Measurements from ENCODE around the gene ATP5PD.

The ATP5PD gene

GRCh38 chr17:75093548-75094158, 46.9 kb upstream of the ATP5PD start:
- no peak overlapping the region for H2AFZ ChIP-seq (ENCODE audit: low read depth, low read length)
- no peak overlapping the region for H3K4me2 ChIP-seq (ENCODE audit: low read length)
- H3K27me3 ChIP-seq (ENCODE audit: low read depth, low read length): no peaks in the 10 kb centered on the region
- no peaks in the 10 kb centered on the region for H3K9me3 ChIP-seq (ENCODE audit: insufficient read depth, low read length)
- H3K36me3 ChIP-seq (replicated peaks; ENCODE audit: low read depth, low read length): no peaks in the 10 kb centered on the region
- no peak overlapping the region for H3K9ac ChIP-seq (ENCODE audit: low read length)
- no peak overlapping the region for H3K27ac ChIP-seq (ENCODE audit: low read length)
- H3K79me2 ChIP-seq (ENCODE audit: low read length): no peaks in the 10 kb centered on the region
- TF ChIP-seq EZH2phosphoT487 (IDR thresholded peaks at IDR 0.05; ENCODE audit: low read depth) (no peak), CTCF (IDR thresholded peaks at IDR 0.05; ENCODE audit: low read depth, low read length) (no peak)
- H3K4me1 ChIP-seq (ENCODE audit: low read length): peaks cover 2% of the 10 kb centered on the region; the same call in 1 of the 2 replicates
- H4K20me1 ChIP-seq (ENCODE audit: insufficient read depth, low read length): no peaks in the 10 kb centered on the region
- no peak overlapping the region for H3K4me3 ChIP-seq (ENCODE audit: low read length)

- no peak overlapping the region for H3K9ac ChIP-seq (ENCODE audit: low read length)
- no peaks in the 10 kb centered on the region for H4K20me1 ChIP-seq (ENCODE audit: insufficient read depth, low read length)
- no peak overlapping the region for H3K4me2 ChIP-seq (ENCODE audit: low read length)
- no peaks in the 10 kb centered on the region for H3K9me3 ChIP-seq (ENCODE audit: insufficient read depth, low read length)
- no peaks in the 10 kb centered on the region for H3K27me3 ChIP-seq (ENCODE audit: low read depth, low read length)
- TF ChIP-seq EZH2phosphoT487 (IDR thresholded peaks at IDR 0.05; ENCODE audit: low read depth) (no peak), CTCF (IDR thresholded peaks at IDR 0.05; ENCODE audit: low read depth, low read length) (no peak)
- no peaks in the 10 kb centered on the region for H3K79me2 ChIP-seq (ENCODE audit: low read length)
- H3K4me3 ChIP-seq (ENCODE audit: low read length): no peak overlapping the region
- H3K27ac ChIP-seq (ENCODE audit: low read length): no peak overlapping the region
- H3K36me3 ChIP-seq (replicated peaks; ENCODE audit: low read depth, low read length): no peaks in the 10 kb centered on the region
- H3K4me1 ChIP-seq (ENCODE audit: low read length): peaks cover 11% of the 10 kb centered on the region; the same call in 1 of the 2 replicates
- no peak overlapping the region for H2AFZ ChIP-seq (ENCODE audit: low read depth, low read length)
These were observed 45.1 kb upstream of the ATP5PD start for GRCh38 chr17:75091855-75092327.

GRCh38 chr17:75090871-75091854, 44.4 kb upstream of the ATP5PD start:
- Histone ChIP-seq H3K9me3 (ENCODE audit: insufficient read depth, low read length) (no peaks in the 10 kb centered on the region), H3K36me3 (replicated peaks; ENCODE audit: low read depth, low read length) (no peaks in the 10 kb centered on the region), H3K4me1 (ENCODE audit: low read length) (peaks cover 11% of the 10 kb centered on the region; the same call in 1 of the 2 replicates), H3K79me2 (ENCODE audit: low read length) (no peaks in the 10 kb centered on the region), H3K9ac (ENCODE audit: low read length) (no peak overlapping the region), H3K4me2 (ENCODE audit: low read length) (no peak overlapping the region), H2AFZ (ENCODE audit: low read depth, low read length) (no peak overlapping the region), H4K20me1 (ENCODE audit: insufficient read depth, low read length) (no peaks in the 10 kb centered on the region), H3K27me3 (ENCODE audit: low read depth, low read length) (no peaks in the 10 kb centered on the region), H3K27ac (ENCODE audit: low read length) (no peak overlapping the region), H3K4me3 (ENCODE audit: low read length) (no peak overlapping the region)
- TF ChIP-seq CTCF (IDR thresholded peaks at IDR 0.05; ENCODE audit: low read depth, low read length) (no peak), EZH2phosphoT487 (IDR thresholded peaks at IDR 0.05; ENCODE audit: low read depth) (no peak)

Data from OCI-LY3 (cell line).